Body of pancreas (tissue), 4 donors: ENCODE data around the gene HNRNPAB. TPM values are rescaled to one million over a fixed set of nuclear protein-coding genes. Genes with fewer than 3 reads are reported as not detected.
"Not testable (repeated sequence)": the region's sequence is repeated elsewhere in the genome, so short reads cannot be mapped to it uniquely, and the experiment has no call there.

Experiments
- ATAC-seq: fragments of 150-250 bp; one replicate; pipeline ENCODE4 v1.9.1; 2016
- DNase-seq, 4 donors: peaks; one replicate each; pipeline ENCODE4 v3.0.0-alpha.2; 2019
- H3K27ac ChIP-seq, 4 donors: fragments of 200-600 bp; sonication (generic); 1 replicate in 3 of 4; 2 replicates in 1 of 4; pipeline versions ENCODE4 v1.5.1 to v1.6.1; 2016 to 2019; ENCODE audit warnings: mild to moderate bottlenecking in 1 of 4, mixed read lengths in 1 of 4, moderate library complexity in 1 of 4
- H3K27me3 ChIP-seq, 2 donors: fragments of 200-600 bp; sonication (generic); one replicate each; pipeline ENCODE4 v1.6.0; 2016; ENCODE audit warnings: mild to moderate bottlenecking in 1 of 2
- H3K36me3 ChIP-seq, 2 donors: fragments of 200-600 bp; sonication (generic); replicated peaks in 1 of 2; 2 replicates each; pipeline ENCODE4 v1.5.1; 2016; ENCODE audit warnings: low read depth in 2 of 2; ENCODE audit not compliant: insufficient read depth in 1 of 2
- H3K4me1 ChIP-seq: fragments of 200-600 bp; sonication (generic); one replicate; pipeline ENCODE4 v1.6.0; 2016
- H3K4me3 ChIP-seq, 2 donors: fragments of 200-600 bp; sonication (generic); 1 replicate in 1 of 2; 2 replicates in 1 of 2; pipeline ENCODE4 v1.5.1; 2016 to 2019
- H3K9me3 ChIP-seq, 3 donors: fragments of 200-600 bp; sonication (generic); 1 replicate in 2 of 3; 2 replicates in 1 of 3; pipeline ENCODE4 v1.5.1; 2016
- POLR2A ChIP-seq, 3 donors: fragments of 450-650 bp; IDR thresholded peaks; one replicate each; pipeline ENCODE4 v1.6.1; 2016; ENCODE audit warnings: antibody characterized with exemption in 3 of 3, mild to moderate bottlenecking in 2 of 3
- WGBS, 2 donors: methylation state at CpG; one replicate each; pipeline ENCODE4 v1.1.5; 2017; 5-methylcytosine and 5-hydroxymethylcytosine counted together
- intact Hi-C: fragments of 100-400 bp; cut with DNase I; formaldehyde crosslinking; loops from one replicate; pipeline ENCODE4 v1.15.1; 2023
- total RNA-seq, 2 donors: library from RNA; depleted of rRNA; stranded (reverse); fragments of >200 nt; gene quantifications; one replicate each; pipeline ENCODE4 v1.1.0, GENCODE V29; 2016
- TF ChIP-seq, protein P1 (sequence below), 7 experiments: fragments of 450-650 bp in 4 of 7; fragments of 200-600 bp in 3 of 7; sonication (generic) in 3 of 7; IDR thresholded peaks; one replicate each; pipeline ENCODE4 v1.5.1; 2016 to 2019; ENCODE audit warnings: antibody characterized with exemption in 7 of 7

Gene HNRNPAB
- total RNA-seq, 2 donors from 2014 or later: 42.0 to 73.8 TPM

DNA sequence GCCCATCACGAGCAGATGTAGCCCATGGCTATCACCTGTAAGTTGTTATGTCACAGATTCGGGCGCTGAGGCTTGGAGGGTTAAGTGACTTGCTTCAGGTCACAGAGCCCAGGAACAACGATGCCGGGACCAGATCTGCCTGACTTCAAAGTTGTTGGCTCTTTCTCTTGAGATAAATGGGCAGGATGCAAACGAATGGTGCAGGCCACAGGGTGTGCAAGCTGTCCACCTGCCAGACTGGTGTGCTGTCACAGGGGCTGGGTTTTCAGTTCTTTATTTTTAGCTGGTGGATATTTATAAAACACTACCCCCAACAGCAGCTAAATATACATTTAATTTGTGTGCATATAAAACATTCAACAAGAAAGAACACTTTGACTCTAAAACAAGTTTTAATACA lies 45.9 kb downstream of the HNRNPAB start:
- WGBS, 2 donors: 40 to 67% methylated on average over 4 to 6 of the region's 6 CpGs
- intact Hi-C loops: no loop called here
- DNase-seq (no peak), ATAC-seq (no peak)
- peaks cover 0 to 3% of the 10 kb centered on the region in 2 donors for H3K27me3 ChIP-seq
- no peaks in the 10 kb centered on the region for H3K4me1 ChIP-seq
- no peaks in the 10 kb centered on the region for H3K36me3 ChIP-seq
- no peak overlapping the region for H3K27ac ChIP-seq
- H3K9me3 ChIP-seq: no peaks in the 10 kb centered on the region
- TF ChIP-seq, protein P1, sequence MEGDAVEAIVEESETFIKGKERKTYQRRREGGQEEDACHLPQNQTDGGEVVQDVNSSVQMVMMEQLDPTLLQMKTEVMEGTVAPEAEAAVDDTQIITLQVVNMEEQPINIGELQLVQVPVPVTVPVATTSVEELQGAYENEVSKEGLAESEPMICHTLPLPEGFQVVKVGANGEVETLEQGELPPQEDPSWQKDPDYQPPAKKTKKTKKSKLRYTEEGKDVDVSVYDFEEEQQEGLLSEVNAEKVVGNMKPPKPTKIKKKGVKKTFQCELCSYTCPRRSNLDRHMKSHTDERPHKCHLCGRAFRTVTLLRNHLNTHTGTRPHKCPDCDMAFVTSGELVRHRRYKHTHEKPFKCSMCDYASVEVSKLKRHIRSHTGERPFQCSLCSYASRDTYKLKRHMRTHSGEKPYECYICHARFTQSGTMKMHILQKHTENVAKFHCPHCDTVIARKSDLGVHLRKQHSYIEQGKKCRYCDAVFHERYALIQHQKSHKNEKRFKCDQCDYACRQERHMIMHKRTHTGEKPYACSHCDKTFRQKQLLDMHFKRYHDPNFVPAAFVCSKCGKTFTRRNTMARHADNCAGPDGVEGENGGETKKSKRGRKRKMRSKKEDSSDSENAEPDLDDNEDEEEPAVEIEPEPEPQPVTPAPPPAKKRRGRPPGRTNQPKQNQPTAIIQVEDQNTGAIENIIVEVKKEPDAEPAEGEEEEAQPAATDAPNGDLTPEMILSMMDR (IDR thresholded peaks at IDR 0.05): no peak
- no peak for TF ChIP-seq POLR2A (IDR thresholded peaks at IDR 0.05)
- H3K4me3 ChIP-seq: no peak overlapping the region

DNA sequence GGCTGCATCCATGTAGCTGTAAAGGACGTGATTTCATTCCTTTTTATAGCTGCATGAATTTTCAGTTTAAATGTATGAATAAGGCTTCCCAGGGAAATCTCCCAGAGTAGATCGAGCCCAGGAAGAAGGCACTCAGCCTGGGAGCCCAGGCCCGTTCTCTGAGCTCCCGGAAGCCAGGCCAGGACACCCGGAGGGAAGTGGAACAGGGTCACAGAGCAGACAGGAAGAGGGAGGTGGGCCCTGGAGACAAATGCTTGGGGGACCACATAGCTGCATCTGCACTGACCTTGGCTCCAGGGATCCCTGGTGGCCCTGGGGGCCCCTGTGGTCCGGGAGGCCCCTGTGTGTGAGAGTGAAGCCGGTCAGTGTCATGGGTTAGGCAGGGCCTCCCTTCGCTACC lies 47.9 kb downstream of the HNRNPAB start:
- no peak for ATAC-seq
- Histone ChIP-seq H3K4me3 (no peak overlapping the region), H3K36me3 (no peaks in the 10 kb centered on the region), H3K27me3 (no peaks in the 10 kb centered on the region), H3K4me1 (no peaks in the 10 kb centered on the region), H3K27ac (no peak overlapping the region), H3K9me3 (no peaks in the 10 kb centered on the region)
- intact Hi-C loops: no loop called here
- DNase-seq: no peak
- TF ChIP-seq, protein P1 (IDR thresholded peaks at IDR 0.05): no peak
- no peak for TF ChIP-seq POLR2A (IDR thresholded peaks at IDR 0.05)
- 77 to 84% methylated on average over 6 to 8 of the region's 8 CpGs for WGBS, 2 donors

DNA sequence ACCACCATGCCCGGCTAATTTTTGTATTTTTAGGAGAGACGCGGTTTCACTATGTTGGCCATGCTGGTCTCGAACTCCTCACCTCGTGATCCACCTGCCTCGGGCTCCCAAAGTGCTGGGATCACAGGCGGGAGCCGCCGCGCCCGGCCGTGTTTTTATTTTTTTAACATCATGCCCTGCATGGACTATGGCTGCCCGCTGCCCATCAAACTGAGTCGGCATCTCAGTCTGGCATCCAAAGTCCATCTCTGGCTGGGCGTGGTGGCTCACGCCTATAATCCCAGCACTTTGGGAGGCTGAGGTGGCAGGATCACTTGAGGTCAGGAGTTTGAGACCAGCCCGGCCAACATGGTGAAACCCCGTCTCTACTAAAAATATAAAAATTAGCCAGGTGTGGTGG lies 49.3 kb downstream of the HNRNPAB start:
- H3K36me3 ChIP-seq, H3K9me3 ChIP-seq, intact Hi-C loops, H3K4me3 ChIP-seq, DNase-seq, ATAC-seq, H3K27ac ChIP-seq, H3K4me1 ChIP-seq, H3K27me3 ChIP-seq: not testable (repeated sequence)
- 81 to 83% methylated on average over 16 to 18 of the region's 18 CpGs for WGBS, 2 donors

DNA sequence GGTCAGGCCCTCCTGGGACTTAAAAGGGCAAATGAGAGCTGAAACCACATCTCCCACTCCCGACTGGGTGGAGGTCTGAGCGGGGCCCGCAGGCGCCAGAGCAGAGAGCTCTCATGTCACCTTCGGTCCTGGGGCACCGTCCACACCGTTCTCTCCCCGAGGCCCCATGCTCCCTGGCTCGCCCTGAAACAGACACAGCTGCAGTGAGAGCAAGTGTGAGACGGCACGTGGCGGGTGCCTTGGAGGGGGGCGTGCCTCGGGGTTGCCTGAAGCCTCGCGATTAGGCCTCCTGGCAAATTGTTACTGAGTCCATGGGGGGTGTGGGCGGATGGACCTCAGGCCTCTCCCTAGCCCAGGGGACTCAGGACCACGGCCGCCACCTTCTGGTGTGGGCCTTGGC lies 52.4 kb downstream of the HNRNPAB start:
- H3K27ac ChIP-seq: no peak overlapping the region
- 75 to 84% methylated on average over 4 to 19 of the region's 19 CpGs for WGBS, 2 donors
- intact Hi-C loops: no loop called here
- no peaks in the 10 kb centered on the region for H3K36me3 ChIP-seq
- DNase-seq (no peak), ATAC-seq (no peak)
- TF ChIP-seq, protein P1 (IDR thresholded peaks at IDR 0.05): no peak
- no peak for TF ChIP-seq POLR2A (IDR thresholded peaks at IDR 0.05)
- H3K4me3 ChIP-seq: no peak overlapping the region
- H3K27me3 ChIP-seq: no peaks in the 10 kb centered on the region
- H3K9me3 ChIP-seq: no peaks in the 10 kb centered on the region
- peaks cover 10% of the 10 kb centered on the region for H3K4me1 ChIP-seq

DNA sequence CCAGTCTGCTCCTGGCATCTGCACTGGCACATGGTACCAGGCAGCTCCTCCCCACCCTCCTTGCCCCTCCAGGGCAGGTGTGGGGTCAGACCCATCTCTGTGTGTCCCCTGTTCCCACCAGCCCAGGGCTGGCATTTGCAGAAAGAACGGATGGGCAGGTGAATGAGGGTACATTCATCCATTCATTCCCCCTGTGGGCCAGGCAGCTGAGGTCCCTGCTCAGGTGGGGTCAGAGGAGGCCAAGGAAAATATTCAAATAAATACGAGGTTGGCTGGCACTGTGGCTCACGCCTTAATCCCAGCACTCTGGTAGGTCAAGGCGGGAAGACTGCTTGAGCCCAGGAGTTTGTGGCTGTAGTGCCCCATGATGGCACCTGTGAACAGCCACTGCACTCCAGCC lies 53.3 kb downstream of the HNRNPAB start:
- intact Hi-C loops: no loop called here
- Histone ChIP-seq H3K27me3 (no peaks in the 10 kb centered on the region), H3K9me3 (no peaks in the 10 kb centered on the region), H3K4me3 (no peak overlapping the region), H3K27ac (no peak overlapping the region), H3K36me3 (no peaks in the 10 kb centered on the region), H3K4me1 (peaks cover 10% of the 10 kb centered on the region)
- ATAC-seq (no peak), DNase-seq (no peak)
- no peak for TF ChIP-seq POLR2A (IDR thresholded peaks at IDR 0.05)
- TF ChIP-seq, protein P1 (IDR thresholded peaks at IDR 0.05): no peak
- WGBS, 2 donors: 75 to 78% methylated on average over 3 to 4 of the region's 4 CpGs
